GM12878 (cell line): ENCODE data around the gene SH3D19.

ENCODE experiments used
- BMI1 ChIP-seq: fragments of 450-650 bp; IDR thresholded peaks from 2 replicates; pipeline ENCODE4 v1.6.1; 2016; ENCODE audit warnings: mild to moderate bottlenecking, moderate library complexity, borderline replicate concordance
- CHD2 ChIP-seq: IDR thresholded peaks from 2 replicates; pipeline ENCODE4 v1.6.1; 2011; ENCODE audit warnings: low read depth, low read length, improper control_type of control experiment, borderline replicate concordance
- POLR2A ChIP-seq: IDR thresholded peaks from 2 replicates; pipeline ENCODE4 v1.6.1; 2011; ENCODE audit warnings: low read depth, mild to moderate bottlenecking, low read length
- TF ChIP-seq, protein P1 (sequence below): fragments of 450-650 bp; IDR thresholded peaks from 2 replicates; pipeline ENCODE4 v1.6.1; 2014; ENCODE audit warnings: mild to moderate bottlenecking

DNA sequence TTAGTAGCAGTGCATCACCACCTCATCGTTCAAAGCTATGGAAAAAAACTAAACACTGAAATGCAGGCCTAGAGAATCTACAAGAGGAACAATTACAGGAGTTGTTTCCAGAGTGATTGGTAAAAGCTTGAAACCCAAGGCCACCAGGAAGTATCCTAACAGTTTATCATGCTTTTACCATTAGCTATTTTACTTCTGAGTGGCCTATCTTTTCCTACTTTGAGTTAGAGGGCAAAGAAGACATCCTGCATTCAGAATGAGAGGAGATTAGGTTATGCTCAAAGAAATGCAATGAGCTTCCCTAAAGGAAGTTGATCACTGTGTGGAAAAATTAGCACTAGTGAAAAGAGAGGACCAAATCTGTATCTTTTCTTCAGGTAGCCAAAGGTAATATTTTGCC is 118.2 kb downstream of the SH3D19 start:
- no peak for TF ChIP-seq BMI1
- TF ChIP-seq, protein P1, sequence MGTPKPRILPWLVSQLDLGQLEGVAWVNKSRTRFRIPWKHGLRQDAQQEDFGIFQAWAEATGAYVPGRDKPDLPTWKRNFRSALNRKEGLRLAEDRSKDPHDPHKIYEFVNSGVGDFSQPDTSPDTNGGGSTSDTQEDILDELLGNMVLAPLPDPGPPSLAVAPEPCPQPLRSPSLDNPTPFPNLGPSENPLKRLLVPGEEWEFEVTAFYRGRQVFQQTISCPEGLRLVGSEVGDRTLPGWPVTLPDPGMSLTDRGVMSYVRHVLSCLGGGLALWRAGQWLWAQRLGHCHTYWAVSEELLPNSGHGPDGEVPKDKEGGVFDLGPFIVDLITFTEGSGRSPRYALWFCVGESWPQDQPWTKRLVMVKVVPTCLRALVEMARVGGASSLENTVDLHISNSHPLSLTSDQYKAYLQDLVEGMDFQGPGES: no peak
- no peak for TF ChIP-seq CHD2
- no peak for TF ChIP-seq POLR2A
